GM13977 (cell line): ENCODE data around the gene ATXN7L1.
"Not testable (repeated sequence)": the region's sequence is repeated elsewhere in the genome, so short reads cannot be mapped to it uniquely, and the experiment has no call there.

Source experiments
- DNase-seq: peaks from one replicate; pipeline ENCODE4 v3.0.0; 2012; ENCODE audit warnings: low spot score
- CTCF ChIP-seq: IDR thresholded peaks from 2 replicates; pipeline ENCODE4 v1.5.1; 2012; ENCODE audit warnings: mild to moderate bottlenecking, control low read depth; ENCODE audit not compliant: insufficient read depth; ENCODE audit errors: extremely low read depth, missing control alignments
- in situ Hi-C: fragments of 300-500 bp; cut with MboI; formaldehyde crosslinking; loops from one replicate; pipeline ENCODE4 v1.12.0; 2022; ENCODE audit warnings: low sequenced_read_pairs, low pct_unique_long_range_greater_than_20kb, mixed read lengths, inconsistent platforms; ENCODE audit not compliant: unreplicated experiment

ATXN7L1 gene

GRCh38 chr7:105851064-105851463 lies 25.3 kb downstream of the ATXN7L1 start:
- in situ Hi-C loops, result no loop called here
- DNase-seq, result no peak
- TF ChIP-seq CTCF, result no peak

GRCh38 chr7:105849122-105849855 lies 27.1 kb downstream of the ATXN7L1 start:
- TF ChIP-seq CTCF, result no peak
- in situ Hi-C loops, result no loop called here

GRCh38 chr7:105846404-105846803 lies 30.0 kb downstream of the ATXN7L1 start:
- TF ChIP-seq CTCF, result no peak
- in situ Hi-C loops, result no loop called here

More at GRCh38 chr7:105849122-105849855, 27.1 kb downstream of the ATXN7L1 start:
- DNase-seq, result no peak

GRCh38 chr7:105844681-105845080 lies 31.7 kb downstream of the ATXN7L1 start:
- in situ Hi-C loops, DNase-seq: not testable (repeated sequence)

More at GRCh38 chr7:105846404-105846803, 30.0 kb downstream of the ATXN7L1 start:
- DNase-seq, result no peak

GRCh38 chr7:105841866-105842265 lies 34.5 kb downstream of the ATXN7L1 start:
- in situ Hi-C loops, result no loop called here
- TF ChIP-seq CTCF, result no peak
- no peak for DNase-seq

GRCh38 chr7:105840981-105841749 lies 35.2 kb downstream of the ATXN7L1 start:
- in situ Hi-C loops, result no loop called here
- TF ChIP-seq CTCF, result no peak
- no peak for DNase-seq

GRCh38 chr7:105839266-105839665 lies 37.1 kb downstream of the ATXN7L1 start:
- no peak for DNase-seq
- no peak for TF ChIP-seq CTCF
- in situ Hi-C loops, result no loop called here
